Esophagus squamous epithelium (tissue), 4 donors: ENCODE results near the gene OR10J1.

Experiments used
- POLR2A ChIP-seq, 4 donors: fragments of 450-650 bp; IDR thresholded peaks; one replicate each; pipeline ENCODE4 v1.6.1; 2017; ENCODE audit warnings: antibody characterized with exemption in 4 of 4, mild to moderate bottlenecking in 4 of 4, moderate library complexity in 3 of 4
- TF ChIP-seq, protein P1 (sequence below), 6 experiments: fragments of 450-650 bp in 4 of 6; fragments of 200-600 bp in 2 of 6; sonication (generic) in 2 of 6; IDR thresholded peaks; one replicate each; pipeline ENCODE4 v1.5.1; 2016 to 2019; ENCODE audit warnings: antibody characterized with exemption in 6 of 6, mild to moderate bottlenecking in 4 of 6, moderate library complexity in 4 of 6

DNA sequence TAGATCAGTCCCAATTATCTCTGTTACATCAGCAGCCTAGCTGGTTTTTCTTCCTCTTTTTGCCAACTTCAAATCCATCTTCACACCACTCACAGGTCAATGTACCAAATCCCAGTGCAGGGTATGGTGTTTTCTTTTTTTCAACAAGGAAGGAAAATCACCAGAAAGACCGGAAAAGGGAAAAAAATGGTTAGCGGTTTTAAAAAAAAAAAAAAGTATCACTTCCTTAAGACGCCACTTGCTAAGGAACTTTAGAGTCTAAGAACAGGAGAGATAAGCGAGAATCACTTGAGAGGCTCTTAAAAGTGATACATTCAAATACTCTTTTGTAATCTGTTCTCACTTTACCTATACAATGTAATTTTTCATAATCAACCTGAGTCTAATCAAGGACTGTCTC is 3.1 kb upstream of the OR10J1 start:
- no peak for TF ChIP-seq POLR2A (IDR thresholded peaks at IDR 0.05)
- TF ChIP-seq, protein P1, sequence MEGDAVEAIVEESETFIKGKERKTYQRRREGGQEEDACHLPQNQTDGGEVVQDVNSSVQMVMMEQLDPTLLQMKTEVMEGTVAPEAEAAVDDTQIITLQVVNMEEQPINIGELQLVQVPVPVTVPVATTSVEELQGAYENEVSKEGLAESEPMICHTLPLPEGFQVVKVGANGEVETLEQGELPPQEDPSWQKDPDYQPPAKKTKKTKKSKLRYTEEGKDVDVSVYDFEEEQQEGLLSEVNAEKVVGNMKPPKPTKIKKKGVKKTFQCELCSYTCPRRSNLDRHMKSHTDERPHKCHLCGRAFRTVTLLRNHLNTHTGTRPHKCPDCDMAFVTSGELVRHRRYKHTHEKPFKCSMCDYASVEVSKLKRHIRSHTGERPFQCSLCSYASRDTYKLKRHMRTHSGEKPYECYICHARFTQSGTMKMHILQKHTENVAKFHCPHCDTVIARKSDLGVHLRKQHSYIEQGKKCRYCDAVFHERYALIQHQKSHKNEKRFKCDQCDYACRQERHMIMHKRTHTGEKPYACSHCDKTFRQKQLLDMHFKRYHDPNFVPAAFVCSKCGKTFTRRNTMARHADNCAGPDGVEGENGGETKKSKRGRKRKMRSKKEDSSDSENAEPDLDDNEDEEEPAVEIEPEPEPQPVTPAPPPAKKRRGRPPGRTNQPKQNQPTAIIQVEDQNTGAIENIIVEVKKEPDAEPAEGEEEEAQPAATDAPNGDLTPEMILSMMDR (IDR thresholded peaks at IDR 0.05), result no peak
